Measurements from ENCODE around the gene TRIM24.

TRIM24 gene

DNA sequence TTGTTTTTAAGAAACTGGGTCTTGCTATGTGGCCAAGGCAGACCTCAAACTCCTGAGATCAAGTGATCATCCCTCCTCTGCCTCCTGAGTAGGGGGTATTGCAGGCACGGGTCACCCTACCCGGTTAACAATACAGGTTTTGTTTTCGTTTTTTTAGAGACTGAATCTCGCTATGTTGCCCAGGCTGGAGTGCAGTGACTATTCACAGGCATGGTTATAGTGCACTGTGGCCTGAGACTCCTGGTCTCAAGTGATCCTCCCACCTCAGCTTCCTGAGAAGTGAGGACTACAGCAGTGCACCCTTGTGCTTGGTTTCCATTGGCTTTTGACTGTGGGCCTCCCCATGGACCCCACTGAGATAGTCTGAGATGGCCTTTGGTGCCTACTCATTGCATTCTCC, 3.8 kb upstream of the TRIM24 start:
- no peak for TF ChIP-seq POLR2AphosphoS5 (IDR thresholded peaks at IDR 0.05; ENCODE audit: low read depth, low read length)
- TF ChIP-seq SIN3A (IDR thresholded peaks at IDR 0.05; ENCODE audit: borderline replicate concordance, insufficient read depth, low read length): no peak
- TF ChIP-seq, protein P1, sequence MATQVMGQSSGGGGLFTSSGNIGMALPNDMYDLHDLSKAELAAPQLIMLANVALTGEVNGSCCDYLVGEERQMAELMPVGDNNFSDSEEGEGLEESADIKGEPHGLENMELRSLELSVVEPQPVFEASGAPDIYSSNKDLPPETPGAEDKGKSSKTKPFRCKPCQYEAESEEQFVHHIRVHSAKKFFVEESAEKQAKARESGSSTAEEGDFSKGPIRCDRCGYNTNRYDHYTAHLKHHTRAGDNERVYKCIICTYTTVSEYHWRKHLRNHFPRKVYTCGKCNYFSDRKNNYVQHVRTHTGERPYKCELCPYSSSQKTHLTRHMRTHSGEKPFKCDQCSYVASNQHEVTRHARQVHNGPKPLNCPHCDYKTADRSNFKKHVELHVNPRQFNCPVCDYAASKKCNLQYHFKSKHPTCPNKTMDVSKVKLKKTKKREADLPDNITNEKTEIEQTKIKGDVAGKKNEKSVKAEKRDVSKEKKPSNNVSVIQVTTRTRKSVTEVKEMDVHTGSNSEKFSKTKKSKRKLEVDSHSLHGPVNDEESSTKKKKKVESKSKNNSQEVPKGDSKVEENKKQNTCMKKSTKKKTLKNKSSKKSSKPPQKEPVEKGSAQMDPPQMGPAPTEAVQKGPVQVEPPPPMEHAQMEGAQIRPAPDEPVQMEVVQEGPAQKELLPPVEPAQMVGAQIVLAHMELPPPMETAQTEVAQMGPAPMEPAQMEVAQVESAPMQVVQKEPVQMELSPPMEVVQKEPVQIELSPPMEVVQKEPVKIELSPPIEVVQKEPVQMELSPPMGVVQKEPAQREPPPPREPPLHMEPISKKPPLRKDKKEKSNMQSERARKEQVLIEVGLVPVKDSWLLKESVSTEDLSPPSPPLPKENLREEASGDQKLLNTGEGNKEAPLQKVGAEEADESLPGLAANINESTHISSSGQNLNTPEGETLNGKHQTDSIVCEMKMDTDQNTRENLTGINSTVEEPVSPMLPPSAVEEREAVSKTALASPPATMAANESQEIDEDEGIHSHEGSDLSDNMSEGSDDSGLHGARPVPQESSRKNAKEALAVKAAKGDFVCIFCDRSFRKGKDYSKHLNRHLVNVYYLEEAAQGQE (IDR thresholded peaks at IDR 0.05; ENCODE audit: insufficient read depth in 1 of 2, low read depth in 2 of 2, low read length in 2 of 2): no peak
- TF ChIP-seq FOXP2 (optimal IDR thresholded peaks at IDR 0.05; ENCODE audit: borderline replicate concordance, extremely low read depth, extremely low read length, insufficient read depth): no peak
- TF ChIP-seq TAF1 (IDR thresholded peaks at IDR 0.05; ENCODE audit: borderline replicate concordance, insufficient read depth, low read length): no peak

DNA sequence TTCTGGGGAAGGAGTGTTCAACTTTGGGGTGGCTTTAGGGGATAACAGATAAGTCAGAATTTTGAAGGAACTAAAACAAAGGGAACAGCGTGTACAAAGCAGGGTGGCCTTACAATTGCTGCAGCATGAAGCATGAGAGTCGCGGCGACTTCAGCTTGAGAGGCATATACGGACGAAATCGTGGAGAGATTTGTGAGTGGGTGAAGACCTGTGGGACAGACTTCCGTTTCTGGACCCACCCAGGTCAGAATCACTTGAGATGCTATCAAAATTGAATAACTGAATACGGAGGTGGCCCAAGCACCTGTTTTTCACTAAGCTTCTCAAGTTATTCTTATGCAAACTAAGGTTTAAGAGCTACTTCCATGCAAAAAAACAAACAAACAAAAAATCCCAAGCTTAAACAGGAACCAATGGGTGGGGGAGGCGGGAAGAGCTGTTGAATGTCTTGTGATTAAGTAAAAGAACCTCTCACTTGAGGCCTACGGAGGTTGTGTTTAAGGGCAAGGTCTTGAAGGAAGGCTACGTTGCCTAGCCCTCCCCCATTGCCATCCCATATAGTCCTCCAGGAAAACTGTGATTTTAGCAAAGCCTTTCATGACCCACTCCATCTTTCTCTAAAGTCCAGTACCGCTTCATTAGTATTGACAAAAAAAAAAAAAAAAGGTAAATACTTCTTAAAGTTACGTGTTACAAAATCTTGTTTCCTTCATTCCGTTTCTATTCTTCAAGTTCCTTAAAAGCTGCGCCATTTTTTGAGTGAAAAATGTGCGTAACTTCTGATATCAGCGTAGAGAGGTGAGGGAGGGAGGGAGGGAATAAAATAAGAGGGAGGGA, 1.3 kb upstream of the TRIM24 start:
- TF ChIP-seq TAF1 (IDR thresholded peaks at IDR 0.05; ENCODE audit: borderline replicate concordance, insufficient read depth, low read length): no peak
- TF ChIP-seq FOXP2 (optimal IDR thresholded peaks at IDR 0.05; ENCODE audit: borderline replicate concordance, extremely low read depth, extremely low read length, insufficient read depth): no peak
- TF ChIP-seq POLR2AphosphoS5 (IDR thresholded peaks at IDR 0.05; ENCODE audit: low read depth, low read length): no peak
- TF ChIP-seq SIN3A (IDR thresholded peaks at IDR 0.05; ENCODE audit: borderline replicate concordance, insufficient read depth, low read length): no peak
- TF ChIP-seq, protein P1 (IDR thresholded peaks at IDR 0.05; ENCODE audit: insufficient read depth in 1 of 2, low read depth in 2 of 2, low read length in 2 of 2): no peak

DNA sequence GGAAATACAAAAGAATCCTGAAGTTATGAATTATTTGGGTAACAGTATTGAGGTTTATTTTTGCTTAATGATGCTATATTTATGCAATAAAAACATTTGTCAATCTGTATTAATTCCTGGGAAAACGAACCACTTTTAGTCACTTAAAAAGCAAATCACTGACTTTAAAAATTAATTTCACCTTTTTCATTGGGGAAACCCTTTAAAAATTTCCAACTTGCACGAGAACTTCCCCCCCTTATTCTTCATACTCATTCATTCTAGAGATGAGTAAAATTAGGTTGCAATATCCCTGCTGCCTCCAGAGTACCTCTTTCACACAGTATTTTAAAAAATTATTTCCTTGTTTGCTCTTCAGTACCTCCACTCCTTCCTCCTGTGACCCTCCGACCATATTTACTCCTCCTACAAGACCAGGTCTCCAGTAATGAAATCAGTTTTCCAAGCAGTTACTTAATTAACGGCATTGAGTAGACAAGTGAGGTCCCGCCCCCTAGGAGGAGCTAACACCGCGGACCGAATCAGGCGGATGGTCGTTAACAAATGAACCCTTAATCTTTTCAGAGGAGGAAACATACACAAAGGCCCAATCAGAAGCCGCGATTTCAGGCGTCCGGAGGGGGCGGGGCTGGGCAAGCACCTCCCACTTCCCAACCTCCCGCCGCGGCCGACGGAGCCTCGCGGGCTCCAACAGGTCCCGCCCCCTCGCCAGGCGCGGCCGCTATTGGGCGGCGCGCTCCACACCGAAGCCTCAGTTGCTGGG, 465 bp upstream of the TRIM24 start:
- TF ChIP-seq POLR2AphosphoS5 (IDR thresholded peaks at IDR 0.05; ENCODE audit: low read depth, low read length): peak; percentile 43; the same call in 1 of the 2 replicates
- 0 out of 2 replicates have a peak, but pooled peaks have one; percentile 20 for TF ChIP-seq TAF1 (IDR thresholded peaks at IDR 0.05; ENCODE audit: borderline replicate concordance, insufficient read depth, low read length)
- TF ChIP-seq, protein P1 (IDR thresholded peaks at IDR 0.05; ENCODE audit: insufficient read depth in 1 of 2, low read depth in 2 of 2, low read length in 2 of 2): no peak

DNA sequence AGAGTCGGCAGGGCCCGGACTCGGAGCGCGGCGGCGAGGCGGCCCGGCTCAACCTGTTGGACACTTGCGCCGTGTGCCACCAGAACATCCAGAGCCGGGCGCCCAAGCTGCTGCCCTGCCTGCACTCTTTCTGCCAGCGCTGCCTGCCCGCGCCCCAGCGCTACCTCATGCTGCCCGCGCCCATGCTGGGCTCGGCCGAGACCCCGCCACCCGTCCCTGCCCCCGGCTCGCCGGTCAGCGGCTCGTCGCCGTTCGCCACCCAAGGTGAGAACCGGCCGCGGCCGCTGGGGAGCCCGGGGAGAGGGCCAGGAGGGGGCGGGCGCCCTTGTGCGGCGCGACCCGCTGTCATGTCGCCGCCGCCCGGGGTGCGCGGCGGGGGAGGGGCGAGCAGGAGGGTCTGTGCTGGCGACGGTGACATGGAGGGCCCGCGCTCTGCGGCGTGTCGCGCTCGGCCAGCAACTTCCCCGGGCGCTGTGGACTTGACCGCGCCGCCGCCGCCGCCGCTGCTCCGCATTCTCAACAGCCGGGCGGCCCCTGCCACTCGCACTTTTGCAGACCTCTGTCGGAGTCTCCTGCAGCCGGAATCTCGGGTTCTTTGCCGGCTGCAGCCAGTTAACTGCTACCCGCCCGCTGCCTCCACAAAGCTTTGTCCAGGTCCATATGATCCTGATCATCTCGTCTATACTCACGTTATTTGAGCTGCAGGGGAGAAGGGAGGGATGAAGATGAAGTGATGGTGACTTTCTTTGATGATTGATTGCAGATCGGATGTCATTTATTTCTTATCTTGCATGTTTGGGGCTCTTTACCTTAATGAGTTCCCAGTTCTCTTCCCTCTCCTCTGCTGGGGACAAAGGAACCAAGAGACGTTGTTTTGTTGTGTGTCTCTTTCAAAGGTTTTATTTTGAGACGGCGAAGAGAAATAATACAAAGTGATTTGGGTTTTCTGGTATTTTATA, 869 bp downstream of the TRIM24 start:
- TF ChIP-seq SIN3A (IDR thresholded peaks at IDR 0.05; ENCODE audit: borderline replicate concordance, insufficient read depth, low read length): 0 out of 2 replicates have a peak, but pooled peaks have one; percentile 13
- TF ChIP-seq, protein P1 (IDR thresholded peaks at IDR 0.05; ENCODE audit: insufficient read depth in 1 of 2, low read depth in 2 of 2, low read length in 2 of 2): no peak
